Natural killer cell (primary cell): ENCODE data around the gene SLIT1. TPM values are rescaled to one million over a fixed set of nuclear protein-coding genes. Genes with fewer than 3 reads are reported as not detected.

ENCODE experiments used
- ATAC-seq, 3 donors: fragments of 150-1000 bp in 2 of 3; fragments of 200-7000 bp in 1 of 3; cut with Tn5 transposase; 1 replicate in 1 of 3; 2 replicates in 2 of 3; pipeline ENCODE4 v1.10.0; 2021; ENCODE audit warnings: mild to moderate bottlenecking in 2 of 3, moderate library complexity in 2 of 3
- DNase-seq, 2 donors: peaks; one replicate each; pipeline versions ENCODE4 v3.0.0 to v3.0.0-alpha.2; 2013 to 2021; ENCODE audit warnings: mixed read lengths in 1 of 2
- H3K27ac ChIP-seq: one replicate; pipeline ENCODE4 v1.5.1; 2013; ENCODE audit warnings: mild to moderate bottlenecking, low read length
- H3K27me3 ChIP-seq: one replicate; pipeline ENCODE4 v1.6.1; 2013; ENCODE audit warnings: low read length; ENCODE audit not compliant: control insufficient read depth, insufficient read depth
- H3K36me3 ChIP-seq: one replicate; pipeline ENCODE4 v1.6.1; 2013; ENCODE audit warnings: low read length; ENCODE audit not compliant: control insufficient read depth, insufficient read depth
- H3K4me1 ChIP-seq: one replicate; pipeline ENCODE4 v1.6.1; 2013; ENCODE audit warnings: low read length; ENCODE audit not compliant: control insufficient read depth, insufficient read depth
- H3K4me3 ChIP-seq: one replicate; pipeline ENCODE4 v1.5.1; 2013; ENCODE audit warnings: low read length
- H3K9me3 ChIP-seq: one replicate; pipeline ENCODE4 v1.6.1; 2013; ENCODE audit warnings: low read length; ENCODE audit not compliant: control insufficient read depth, insufficient read depth
- H3K27ac Mint-ChIP-seq, 2 donors: one replicate each; pipeline ENCODE4 v1.8.0; 2022; ENCODE audit warnings: mild to moderate bottlenecking in 2 of 2, mixed read lengths in 2 of 2, moderate library complexity in 1 of 2
- H3K27me3 Mint-ChIP-seq, 2 donors: one replicate each; pipeline ENCODE4 v1.8.0; 2022; ENCODE audit warnings: low read depth in 2 of 2, mixed read lengths in 2 of 2
- H3K36me3 Mint-ChIP-seq: one replicate; pipeline ENCODE4 v1.8.0; 2022; ENCODE audit warnings: mixed read lengths
- H3K4me1 Mint-ChIP-seq, 2 donors: one replicate each; pipeline ENCODE4 v1.8.0; 2022; ENCODE audit warnings: mixed read lengths in 2 of 2
- H3K4me3 Mint-ChIP-seq: one replicate; pipeline ENCODE4 v1.8.0; 2022; ENCODE audit warnings: mild to moderate bottlenecking, moderate library complexity, mixed read lengths
- H3K9me3 Mint-ChIP-seq, 2 donors: one replicate each; pipeline ENCODE4 v1.8.0; 2022; ENCODE audit warnings: mixed read lengths in 2 of 2
- WGBS: methylation state at CpG from one replicate; pipeline ENCODE4 v1.1.7; 2013; ENCODE audit warnings: missing lambda C conversion rate; ENCODE audit not compliant: insufficient coverage; 5-methylcytosine and 5-hydroxymethylcytosine counted together
- intact Hi-C: fragments of 100-400 bp; cut with micrococcal nuclease; formaldehyde crosslinking; loops from one replicate; pipeline ENCODE4 v1.14.2; 2022
- total RNA-seq, 4 donors: library from RNA; stranded (reverse); fragments of 120-200 nt in 1 of 4; gene quantifications; one replicate each; pipeline versions ENCODE4 v1.2.3 to v1.2.4, GENCODE V29; 2013 to 2022
- TF ChIP-seq, protein P1 (sequence below): fragments of 200-600 bp; IDR thresholded peaks from one replicate; pipeline ENCODE4 v1.8.0; 2022; ENCODE audit warnings: antibody characterized with exemption

Gene SLIT1
- total RNA-seq, 3 donors from 2014 or later (not counting 1 experiment from before 2014, with no cell fraction given), result 0.28 to 1.5 (median 1.1) TPM

- H3K27me3 ChIP-seq, result no peaks in the 10 kb centered on the region
- DNase-seq (no peak), ATAC-seq (no peak)
- intact Hi-C loops, result no loop called here
- H3K9me3 Mint-ChIP-seq, result no peaks in the 10 kb centered on the region
- H3K4me1 ChIP-seq, result no peaks in the 10 kb centered on the region
- TF ChIP-seq, protein P1, sequence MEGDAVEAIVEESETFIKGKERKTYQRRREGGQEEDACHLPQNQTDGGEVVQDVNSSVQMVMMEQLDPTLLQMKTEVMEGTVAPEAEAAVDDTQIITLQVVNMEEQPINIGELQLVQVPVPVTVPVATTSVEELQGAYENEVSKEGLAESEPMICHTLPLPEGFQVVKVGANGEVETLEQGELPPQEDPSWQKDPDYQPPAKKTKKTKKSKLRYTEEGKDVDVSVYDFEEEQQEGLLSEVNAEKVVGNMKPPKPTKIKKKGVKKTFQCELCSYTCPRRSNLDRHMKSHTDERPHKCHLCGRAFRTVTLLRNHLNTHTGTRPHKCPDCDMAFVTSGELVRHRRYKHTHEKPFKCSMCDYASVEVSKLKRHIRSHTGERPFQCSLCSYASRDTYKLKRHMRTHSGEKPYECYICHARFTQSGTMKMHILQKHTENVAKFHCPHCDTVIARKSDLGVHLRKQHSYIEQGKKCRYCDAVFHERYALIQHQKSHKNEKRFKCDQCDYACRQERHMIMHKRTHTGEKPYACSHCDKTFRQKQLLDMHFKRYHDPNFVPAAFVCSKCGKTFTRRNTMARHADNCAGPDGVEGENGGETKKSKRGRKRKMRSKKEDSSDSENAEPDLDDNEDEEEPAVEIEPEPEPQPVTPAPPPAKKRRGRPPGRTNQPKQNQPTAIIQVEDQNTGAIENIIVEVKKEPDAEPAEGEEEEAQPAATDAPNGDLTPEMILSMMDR, result no peak
- H3K36me3 ChIP-seq, result no peaks in the 10 kb centered on the region
- H3K27ac ChIP-seq, result no peak overlapping the region
- 91% methylated on average over 5 of the region's 5 CpGs for WGBS
- no peaks in the 10 kb centered on the region for H3K36me3 Mint-ChIP-seq
- no peaks in the 10 kb centered on the region for H3K4me1 Mint-ChIP-seq
- H3K9me3 ChIP-seq, result no peaks in the 10 kb centered on the region
- H3K27ac Mint-ChIP-seq, result no peak overlapping the region
- no peak overlapping the region for H3K4me3 Mint-ChIP-seq
- H3K27me3 Mint-ChIP-seq, result peaks cover 23% of the 10 kb centered on the region in 2 donors
- H3K4me3 ChIP-seq, result no peak overlapping the region
Measured at GRCh38 chr10:97178074-97178473, 7.7 kb downstream of the SLIT1 start.

DNA sequence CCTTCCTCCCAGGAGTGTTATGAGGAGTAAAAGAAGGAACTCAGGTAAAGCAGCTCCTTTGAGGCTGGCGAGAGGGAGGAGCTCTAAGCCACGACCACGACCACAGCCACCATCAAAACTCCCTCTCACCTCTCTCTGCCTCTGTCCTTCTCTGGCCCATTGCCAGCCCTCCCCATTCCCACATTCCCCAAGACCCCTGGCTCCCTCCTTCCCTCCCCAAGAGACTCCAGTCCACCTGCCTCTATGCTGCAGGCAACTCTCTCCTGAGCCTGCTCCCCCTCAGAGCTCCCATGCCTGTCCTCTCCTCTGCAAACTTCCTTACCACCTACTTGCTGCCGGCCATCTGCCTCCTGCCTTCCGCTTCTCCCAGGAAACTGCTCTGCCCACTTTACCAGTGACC is 9.5 kb downstream of the SLIT1 start:
- H3K36me3 Mint-ChIP-seq, result no peaks in the 10 kb centered on the region
- H3K4me3 Mint-ChIP-seq, result no peak overlapping the region
- intact Hi-C loops, result no loop called here
- peaks cover 10 to 23% of the 10 kb centered on the region in 2 donors for H3K27me3 Mint-ChIP-seq
- H3K9me3 Mint-ChIP-seq, result no peaks in the 10 kb centered on the region
- no peak for ATAC-seq
- DNase-seq, result no peak
- H3K27ac ChIP-seq, result no peak overlapping the region
- WGBS, result 47% methylated on average over 5 of the region's 5 CpGs
- H3K4me1 ChIP-seq, result no peaks in the 10 kb centered on the region
- H3K36me3 ChIP-seq, result no peaks in the 10 kb centered on the region
- H3K4me1 Mint-ChIP-seq, result no peaks in the 10 kb centered on the region
- no peak overlapping the region for H3K4me3 ChIP-seq
- H3K27ac Mint-ChIP-seq, result no peak overlapping the region
- H3K9me3 ChIP-seq, result no peaks in the 10 kb centered on the region
- TF ChIP-seq, protein P1, result no peak
- H3K27me3 ChIP-seq, result no peaks in the 10 kb centered on the region

- intact Hi-C loops, result no loop called here
- ATAC-seq, result no peak
- H3K36me3 Mint-ChIP-seq, result no peaks in the 10 kb centered on the region
Measured at GRCh38 chr10:97175586-97175985, 10.2 kb downstream of the SLIT1 start.

GRCh38 chr10:97174941-97175340 is 10.8 kb downstream of the SLIT1 start:
- Mint-ChIP-seq H3K4me1 (no peaks in the 10 kb centered on the region), H3K27me3 (peaks cover under 1 to 20% of the 10 kb centered on the region in 2 donors), H3K27ac (no peak overlapping the region), H3K4me3 (no peak overlapping the region), H3K9me3 (no peaks in the 10 kb centered on the region), H3K36me3 (no peaks in the 10 kb centered on the region)
- no peaks in the 10 kb centered on the region for H3K36me3 ChIP-seq
- no peak overlapping the region for H3K27ac ChIP-seq
- intact Hi-C loops, result no loop called here
- no peak for ATAC-seq
- no peak for DNase-seq
- TF ChIP-seq, protein P1, result no peak
- no peaks in the 10 kb centered on the region for H3K9me3 ChIP-seq
- no peak overlapping the region for H3K4me3 ChIP-seq
- H3K4me1 ChIP-seq, result no peaks in the 10 kb centered on the region
- H3K27me3 ChIP-seq, result no peaks in the 10 kb centered on the region

More at GRCh38 chr10:97175586-97175985, 10.2 kb downstream of the SLIT1 start:
- Histone ChIP-seq H3K27me3 (no peaks in the 10 kb centered on the region), H3K4me3 (no peak overlapping the region), H3K27ac (no peak overlapping the region), H3K9me3 (no peaks in the 10 kb centered on the region), H3K36me3 (no peaks in the 10 kb centered on the region), H3K4me1 (no peaks in the 10 kb centered on the region)
- peaks cover 7 to 26% of the 10 kb centered on the region in 2 donors for H3K27me3 Mint-ChIP-seq
- no peak for DNase-seq
- H3K4me3 Mint-ChIP-seq, result no peak overlapping the region
- 85% methylated on average over 4 of the region's 4 CpGs for WGBS
- no peak overlapping the region for H3K27ac Mint-ChIP-seq
- no peaks in the 10 kb centered on the region for H3K9me3 Mint-ChIP-seq
- TF ChIP-seq, protein P1, result no peak
- H3K4me1 Mint-ChIP-seq, result no peaks in the 10 kb centered on the region
